Brain microvascular endothelial cell (primary cell): ENCODE measurements around the gene SP140L.
"Not testable (repeated sequence)": the region's sequence is repeated elsewhere in the genome, so short reads cannot be mapped to it uniquely, and the experiment has no call there.

Source experiments
- DNase-seq: peaks from one replicate; pipeline ENCODE4 v3.0.0-alpha.2; 2020
- H3K27ac ChIP-seq: fragments of 250-450 bp; sonication (Bioruptor Pico); 2 replicates; pipeline ENCODE4 v1.5.1; 2020; ENCODE audit warnings: mild to moderate bottlenecking, moderate library complexity
- H3K27me3 ChIP-seq: fragments of 250-450 bp; sonication (Bioruptor Pico); replicated peaks from 2 replicates; pipeline ENCODE4 v1.5.1; 2020; ENCODE audit warnings: mild to moderate bottlenecking
- H3K36me3 ChIP-seq: fragments of 250-450 bp; sonication (Bioruptor Pico); replicated peaks from 2 replicates; pipeline ENCODE4 v1.5.1; 2020; ENCODE audit warnings: mild to moderate bottlenecking
- H3K4me3 ChIP-seq: 2 replicates; pipeline ENCODE4 v1.5.1; 2011; ENCODE audit warnings: low read depth, mild to moderate bottlenecking, control low read depth, low read length, moderate library complexity
- in situ Hi-C: cut with HindIII; loops from 2 replicates; pipeline ENCODE4 v1.10.0; 2017; ENCODE audit warnings: low sequenced_read_pairs, low pct_ligation_motif_present
- TF ChIP-seq, protein P1 (sequence below): IDR thresholded peaks from 2 replicates; pipeline ENCODE4 v1.5.1; 2011; ENCODE audit warnings: low read depth, mild to moderate bottlenecking, moderate library complexity, low read length, control low read depth, inconsistent platforms; ENCODE audit errors: missing control alignments

SP140L gene

DNA sequence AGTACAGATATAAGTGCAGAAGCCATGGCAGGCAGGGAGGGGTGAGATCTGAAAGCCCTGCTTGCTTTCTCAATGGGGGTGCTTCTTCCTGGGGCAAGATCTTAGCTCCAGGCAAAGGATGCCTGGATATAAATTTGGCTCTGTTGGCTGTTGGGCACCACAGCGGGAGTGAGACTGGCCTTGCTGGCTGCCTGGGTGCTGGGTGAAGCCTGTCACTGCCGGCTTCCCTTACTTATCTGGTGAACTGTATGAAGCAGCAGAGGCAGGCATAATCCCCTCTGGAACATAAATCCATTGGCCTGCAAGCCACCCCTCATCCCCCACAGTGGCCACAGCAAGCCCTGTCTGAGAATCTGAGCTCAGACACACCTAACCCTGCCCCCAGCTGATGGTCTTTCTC, 27.4 kb upstream of the SP140L start:
- H3K27me3 ChIP-seq, result no peaks in the 10 kb centered on the region
- in situ Hi-C loops, result no loop called here
- DNase-seq, result no peak
- H3K36me3 ChIP-seq, result no peaks in the 10 kb centered on the region
- H3K4me3 ChIP-seq, result no peak overlapping the region
- TF ChIP-seq, protein P1, sequence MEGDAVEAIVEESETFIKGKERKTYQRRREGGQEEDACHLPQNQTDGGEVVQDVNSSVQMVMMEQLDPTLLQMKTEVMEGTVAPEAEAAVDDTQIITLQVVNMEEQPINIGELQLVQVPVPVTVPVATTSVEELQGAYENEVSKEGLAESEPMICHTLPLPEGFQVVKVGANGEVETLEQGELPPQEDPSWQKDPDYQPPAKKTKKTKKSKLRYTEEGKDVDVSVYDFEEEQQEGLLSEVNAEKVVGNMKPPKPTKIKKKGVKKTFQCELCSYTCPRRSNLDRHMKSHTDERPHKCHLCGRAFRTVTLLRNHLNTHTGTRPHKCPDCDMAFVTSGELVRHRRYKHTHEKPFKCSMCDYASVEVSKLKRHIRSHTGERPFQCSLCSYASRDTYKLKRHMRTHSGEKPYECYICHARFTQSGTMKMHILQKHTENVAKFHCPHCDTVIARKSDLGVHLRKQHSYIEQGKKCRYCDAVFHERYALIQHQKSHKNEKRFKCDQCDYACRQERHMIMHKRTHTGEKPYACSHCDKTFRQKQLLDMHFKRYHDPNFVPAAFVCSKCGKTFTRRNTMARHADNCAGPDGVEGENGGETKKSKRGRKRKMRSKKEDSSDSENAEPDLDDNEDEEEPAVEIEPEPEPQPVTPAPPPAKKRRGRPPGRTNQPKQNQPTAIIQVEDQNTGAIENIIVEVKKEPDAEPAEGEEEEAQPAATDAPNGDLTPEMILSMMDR, result no peak
- no peak overlapping the region for H3K27ac ChIP-seq

DNA sequence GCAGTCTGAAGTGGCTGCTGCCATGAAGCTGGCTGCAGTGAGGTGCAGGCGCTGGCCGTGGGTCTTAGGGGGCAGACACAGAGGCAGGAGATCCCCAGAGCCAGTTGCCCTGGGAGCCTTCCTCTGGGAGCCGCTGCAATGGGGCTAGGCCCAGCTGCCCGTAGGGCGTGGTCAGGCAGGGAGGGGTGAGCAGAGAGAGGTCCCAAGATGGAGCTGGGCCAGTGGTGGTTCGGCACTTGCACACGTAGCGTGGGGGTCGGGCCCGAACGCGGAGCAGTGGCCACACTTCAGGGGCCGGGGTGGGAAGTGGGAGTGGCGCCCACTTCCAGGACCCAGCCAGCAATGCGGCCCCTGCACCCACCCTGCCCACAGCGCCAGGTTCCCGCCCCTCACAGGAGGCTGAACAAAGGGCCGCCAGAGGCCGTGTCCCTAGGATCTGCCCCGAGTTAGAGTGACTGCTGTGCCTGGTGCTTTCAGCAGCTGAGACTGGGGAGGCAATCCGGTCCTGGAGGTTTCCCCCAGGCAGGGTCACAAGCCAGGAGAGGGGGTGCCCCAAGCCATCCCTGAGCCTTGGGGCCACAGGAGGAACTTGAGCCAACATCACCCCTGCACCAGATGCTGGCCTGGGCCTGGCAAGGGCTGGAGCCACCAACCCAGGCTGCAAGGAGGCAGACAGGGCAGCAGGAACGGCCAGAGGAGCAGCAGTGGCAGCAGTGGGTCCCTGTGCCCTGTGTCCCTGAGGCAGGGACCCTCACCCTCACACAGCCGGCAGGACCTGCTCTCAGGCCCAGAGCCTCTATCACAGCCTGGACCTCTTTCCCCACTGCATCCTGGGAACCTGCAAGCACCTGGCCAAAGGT, 21.3 kb upstream of the SP140L start:
- Histone ChIP-seq H3K27ac (no peak overlapping the region), H3K27me3 (no peaks in the 10 kb centered on the region), H3K36me3 (no peaks in the 10 kb centered on the region), H3K4me3 (no peak overlapping the region)
- no peak for DNase-seq
- in situ Hi-C loops, result no loop called here
- TF ChIP-seq, protein P1, result no peak

DNA sequence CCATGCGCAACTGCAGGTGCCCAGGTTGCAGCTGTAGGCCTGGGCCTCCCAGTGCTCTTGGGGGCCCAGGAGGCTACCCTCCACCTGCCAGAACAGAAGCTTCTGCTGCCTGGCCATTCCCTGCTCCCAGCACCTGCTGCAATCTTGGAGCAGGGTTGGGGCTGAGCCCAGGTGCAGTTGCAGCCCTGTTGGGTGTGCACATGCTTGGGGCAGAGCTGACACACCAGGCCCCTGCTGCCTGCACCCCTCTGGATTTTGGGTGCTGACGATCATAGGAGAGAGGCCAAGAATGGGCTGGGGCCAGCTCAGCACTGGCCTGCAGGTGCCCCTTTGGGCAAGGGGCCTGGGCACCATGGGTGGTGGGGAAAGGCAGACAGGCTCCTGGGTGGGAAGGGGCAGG, 20.5 kb upstream of the SP140L start:
- Histone ChIP-seq H3K36me3 (no peaks in the 10 kb centered on the region), H3K4me3 (no peak overlapping the region), H3K27me3 (no peaks in the 10 kb centered on the region), H3K27ac (no peak overlapping the region)
- TF ChIP-seq, protein P1, result no peak
- in situ Hi-C loops, result no loop called here
- DNase-seq, result no peak

DNA sequence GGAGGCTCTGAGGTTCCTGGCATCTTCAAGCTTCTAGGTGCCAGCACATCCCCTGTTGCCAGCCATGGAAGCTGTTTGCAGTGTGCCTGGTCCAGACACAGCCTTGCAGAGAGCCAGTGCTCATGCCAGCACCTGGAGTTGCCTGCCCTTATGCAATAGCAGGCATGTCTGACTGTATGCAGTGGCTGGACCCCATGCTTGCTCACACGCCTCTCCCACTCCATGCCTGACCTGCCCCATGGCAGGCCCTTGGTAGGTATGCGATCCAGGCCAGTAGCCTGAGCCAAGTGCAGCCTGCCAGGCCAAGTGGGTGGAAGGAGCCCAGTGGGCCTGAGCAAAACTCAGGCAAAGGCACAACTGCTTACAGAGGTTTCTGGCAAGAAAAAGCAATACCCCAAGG, 19.5 kb upstream of the SP140L start:
- TF ChIP-seq, protein P1, result no peak
- Histone ChIP-seq H3K4me3 (no peak overlapping the region), H3K36me3 (no peaks in the 10 kb centered on the region), H3K27ac (no peak overlapping the region), H3K27me3 (no peaks in the 10 kb centered on the region)
- in situ Hi-C loops, result no loop called here
- no peak for DNase-seq

DNA sequence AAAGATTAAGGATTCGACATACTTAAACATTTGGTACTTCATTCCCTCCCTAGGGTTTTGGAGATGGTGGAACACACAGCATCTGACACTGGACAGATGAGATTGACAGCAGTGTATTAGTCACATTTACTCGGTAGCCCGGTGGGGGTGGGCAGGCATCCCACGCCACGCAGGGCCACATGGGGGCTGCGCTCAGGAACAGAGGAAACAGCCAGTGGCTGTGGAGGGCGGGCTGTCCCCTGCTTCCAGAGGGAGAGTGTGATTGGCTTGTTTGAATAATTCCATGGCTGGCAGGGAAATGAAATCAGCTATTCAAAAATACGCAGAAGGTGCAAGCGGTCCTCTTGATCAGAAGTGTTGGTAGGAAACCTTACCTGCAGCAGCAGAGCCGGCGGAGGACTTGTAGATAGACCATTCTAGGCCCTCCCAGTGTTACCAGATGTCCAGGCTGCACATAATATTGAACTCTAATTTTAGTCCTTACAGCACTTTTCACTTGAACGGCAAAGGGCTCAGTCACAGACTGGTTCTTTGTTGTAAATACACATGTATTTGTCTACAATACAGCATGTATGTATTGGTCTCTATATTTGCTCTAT, 18.5 kb upstream of the SP140L start:
- Histone ChIP-seq H3K27ac (no peak overlapping the region), H3K36me3 (no peaks in the 10 kb centered on the region), H3K27me3 (no peaks in the 10 kb centered on the region), H3K4me3 (no peak overlapping the region)
- TF ChIP-seq, protein P1, result no peak
- DNase-seq, result no peak
- in situ Hi-C loops, result no loop called here

DNA sequence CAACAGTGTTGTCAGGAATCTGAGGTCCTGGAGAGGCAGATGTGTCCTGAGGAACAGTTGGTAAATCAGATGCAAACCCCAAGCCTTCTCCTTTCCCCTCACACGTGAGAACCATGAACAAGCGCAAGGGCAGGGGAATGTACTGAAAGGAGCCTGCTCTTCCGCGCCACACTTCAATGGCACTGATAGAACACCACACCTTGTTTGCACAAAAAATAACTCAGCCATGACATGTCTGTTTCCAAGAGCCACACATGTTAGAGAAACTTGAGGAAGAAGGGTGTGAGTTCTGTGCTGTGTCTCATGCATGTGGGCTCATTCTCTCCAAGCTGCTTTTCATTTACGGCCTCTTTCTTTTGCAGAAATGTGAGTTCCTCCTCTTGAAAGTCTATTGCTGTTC, 16.2 kb upstream of the SP140L start:
- H3K36me3 ChIP-seq, H3K27ac ChIP-seq, H3K27me3 ChIP-seq, DNase-seq, H3K4me3 ChIP-seq, in situ Hi-C loops: not testable (repeated sequence)

DNA sequence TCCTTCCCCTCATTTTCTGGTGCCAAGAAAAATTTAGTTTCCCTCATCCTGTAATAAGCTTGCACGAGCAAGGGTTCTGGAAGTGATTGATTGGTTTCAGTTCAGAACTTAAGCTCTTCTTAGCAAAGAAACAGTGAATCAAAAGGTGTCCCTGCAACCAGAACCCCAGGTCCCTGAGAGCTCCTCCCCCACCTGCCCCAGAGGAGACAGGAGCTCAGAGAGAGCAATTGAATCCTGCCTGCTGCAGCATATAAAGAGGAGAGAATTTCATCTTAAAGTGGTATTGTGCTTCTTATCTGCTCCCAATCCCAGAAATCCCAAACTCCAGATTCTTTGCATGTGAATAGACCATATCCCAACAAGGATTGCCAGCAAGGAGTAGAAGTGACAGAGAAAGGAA, 15.4 kb upstream of the SP140L start:
- H3K27me3 ChIP-seq, in situ Hi-C loops, H3K4me3 ChIP-seq, DNase-seq, H3K27ac ChIP-seq, H3K36me3 ChIP-seq: not testable (repeated sequence)
